Fibroblast of skin of left quadriceps (primary cell): ENCODE data around the gene NHSL2.
"Not testable (repeated sequence)": the region's sequence is repeated elsewhere in the genome, so short reads cannot be mapped to it uniquely, and the experiment has no call there.

ENCODE experiments used
- DNase-seq, 2 experiments: peaks; one replicate each; pipeline ENCODE4 v3.0.0-alpha.2; 2013; ENCODE audit warnings: low read depth in 2 of 2

The NHSL2 gene

DNA sequence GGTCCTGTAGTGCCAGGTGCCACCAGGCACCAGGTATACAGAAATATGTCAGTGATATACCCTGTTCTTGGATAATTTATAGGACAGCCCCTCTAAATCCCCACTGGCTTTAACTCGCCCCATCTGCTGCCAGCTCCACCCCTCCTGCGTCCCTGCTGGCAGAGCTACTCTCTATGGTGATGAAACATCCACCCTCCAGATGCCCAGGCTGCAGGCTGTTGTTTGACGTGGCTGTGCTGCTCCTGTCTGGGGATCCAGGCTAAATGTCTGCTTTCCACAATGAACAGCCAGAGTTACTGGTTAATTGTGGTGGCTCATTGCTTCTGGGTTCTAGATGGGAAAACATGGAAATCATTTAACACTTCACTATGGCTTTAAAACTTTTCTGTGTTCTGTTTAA is 12.9 kb downstream of the NHSL2 start:
- no peak for DNase-seq

DNA sequence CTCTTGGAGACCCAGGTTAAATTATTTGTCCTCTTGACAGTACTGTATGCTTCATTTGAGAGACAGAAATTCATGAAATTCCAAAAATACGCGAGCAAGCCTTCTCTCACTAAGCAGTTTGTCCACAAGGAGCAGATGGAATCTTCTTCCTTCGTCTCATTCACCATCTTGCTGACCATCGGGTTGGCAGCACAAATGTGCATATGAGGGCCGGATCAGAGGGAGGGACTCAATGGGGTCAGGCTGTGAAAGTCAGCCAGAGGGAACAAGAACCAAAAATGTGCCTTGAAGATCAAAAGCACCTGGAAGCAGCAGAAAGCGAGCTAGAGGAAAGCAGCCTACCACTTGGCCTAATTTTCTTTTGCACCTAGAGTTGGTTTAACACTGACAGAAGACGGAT is 16.4 kb downstream of the NHSL2 start:
- DNase-seq: no peak

DNA sequence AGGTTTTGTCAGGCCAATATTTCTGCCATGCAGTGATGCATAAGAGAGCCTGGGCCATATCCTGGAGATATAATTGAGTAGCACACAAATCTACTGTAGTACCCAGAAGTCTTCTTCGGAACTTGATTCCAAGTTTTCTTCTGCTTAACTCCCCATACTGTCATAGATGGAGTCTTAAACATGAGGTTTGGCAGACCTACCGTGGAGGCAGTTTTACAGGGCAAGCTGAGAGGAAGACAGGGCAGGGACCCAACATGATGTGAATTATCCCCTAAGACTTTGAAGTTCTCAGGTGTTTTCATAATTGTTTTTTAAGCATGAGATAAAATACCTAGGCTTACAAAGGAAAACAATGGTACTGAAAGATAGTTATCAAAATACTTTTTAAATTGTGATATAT is 18.2 kb downstream of the NHSL2 start:
- DNase-seq: no peak

DNA sequence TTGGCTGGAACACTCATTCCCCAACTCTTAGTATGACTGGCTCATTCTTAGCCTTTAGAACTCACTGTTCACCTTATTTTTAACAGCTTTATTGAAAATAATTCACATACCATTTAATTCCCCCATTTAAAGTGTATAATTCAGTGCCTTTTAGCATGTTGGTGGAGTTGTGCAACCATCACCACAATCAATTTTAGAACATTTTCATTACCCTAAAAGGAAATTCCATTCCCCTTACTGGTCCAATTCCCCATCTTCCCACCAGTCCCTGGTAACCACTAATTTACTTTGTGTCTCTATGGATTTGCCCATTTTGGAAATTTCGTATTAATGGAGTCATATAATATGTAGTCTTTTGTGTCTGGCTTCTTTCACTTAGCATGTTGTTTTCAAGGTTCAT is 19.7 kb downstream of the NHSL2 start:
- DNase-seq: peak; percentile 49 to 57

DNA sequence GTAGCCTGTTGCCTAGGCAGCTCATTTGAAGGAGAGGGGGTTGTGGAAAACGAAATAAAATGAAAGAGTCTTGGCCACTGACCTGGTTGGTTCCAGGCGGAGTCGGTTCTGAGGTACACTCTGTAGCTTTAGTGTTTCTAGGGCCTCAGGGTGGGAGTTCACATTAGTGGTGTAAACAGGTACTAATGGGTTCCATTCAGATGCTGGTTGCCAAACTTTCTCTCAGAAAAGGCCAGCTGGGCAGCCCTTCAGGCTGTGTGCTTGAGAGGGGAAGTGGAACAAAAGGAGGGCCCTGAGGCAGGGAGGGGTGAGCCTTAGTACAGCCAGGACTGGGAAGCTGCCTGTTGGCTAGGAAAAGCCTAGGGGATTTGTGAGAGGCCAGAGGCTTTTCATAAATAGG is 24.8 kb downstream of the NHSL2 start:
- DNase-seq: no peak

DNA sequence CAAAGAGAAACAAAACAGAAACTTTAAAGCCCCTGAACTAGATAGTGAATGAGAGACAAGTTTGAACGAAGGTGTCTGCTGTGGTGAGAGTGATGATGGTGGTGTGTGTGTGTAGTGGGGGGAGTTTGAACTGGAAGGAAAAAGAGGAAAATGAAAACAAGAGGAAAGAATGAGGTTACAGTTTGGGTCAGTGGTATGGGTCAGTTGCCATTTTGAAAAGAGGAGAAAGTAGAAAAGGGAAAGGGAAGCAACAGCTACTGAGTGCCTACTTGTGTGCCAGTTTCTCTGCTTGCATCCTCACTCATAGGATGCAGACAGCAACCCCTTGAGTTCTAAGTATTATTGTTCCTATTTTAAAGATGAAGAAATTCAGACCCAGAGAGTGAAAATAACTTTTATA is 26.0 kb downstream of the NHSL2 start:
- no peak for DNase-seq

DNA sequence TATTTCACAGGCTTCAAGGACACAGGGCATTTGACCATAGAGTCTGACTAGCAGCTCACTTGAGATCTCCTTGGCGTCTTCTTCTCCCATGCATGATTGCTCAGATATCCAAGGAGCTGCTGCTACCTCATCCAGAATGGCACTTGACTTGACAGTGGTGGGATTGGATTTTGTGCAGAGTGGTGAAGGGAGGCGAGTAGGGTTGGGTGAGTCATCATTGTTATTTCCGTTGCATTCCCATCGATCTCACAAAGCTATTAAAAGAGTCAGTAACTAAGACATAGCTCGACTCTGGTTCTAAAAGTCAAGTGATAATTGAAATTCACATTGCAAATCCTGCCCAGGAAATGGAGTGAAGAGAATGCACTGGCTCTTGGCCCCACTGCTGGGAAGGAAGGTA is 27.7 kb downstream of the NHSL2 start:
- no peak for DNase-seq

DNA sequence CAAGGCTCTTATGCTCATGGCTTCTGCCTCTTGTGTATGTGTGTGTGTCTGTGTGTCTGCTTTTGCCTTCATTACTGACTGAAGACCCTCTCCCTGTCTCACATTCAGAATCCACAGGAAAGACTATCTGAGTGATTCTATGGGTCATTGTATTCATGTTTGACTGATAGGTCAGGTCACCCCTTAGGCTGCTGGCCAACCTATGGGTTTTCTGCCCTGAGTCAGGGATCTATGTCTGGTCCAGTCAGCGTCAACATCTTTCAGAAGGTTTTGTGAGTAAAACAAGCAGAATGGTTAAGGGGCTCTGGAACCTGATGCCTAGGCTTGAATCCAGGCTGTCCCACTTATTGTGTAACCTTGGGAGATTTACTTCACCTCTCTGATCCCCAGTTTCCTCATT is 30.5 kb downstream of the NHSL2 start:
- DNase-seq: no peak

DNA sequence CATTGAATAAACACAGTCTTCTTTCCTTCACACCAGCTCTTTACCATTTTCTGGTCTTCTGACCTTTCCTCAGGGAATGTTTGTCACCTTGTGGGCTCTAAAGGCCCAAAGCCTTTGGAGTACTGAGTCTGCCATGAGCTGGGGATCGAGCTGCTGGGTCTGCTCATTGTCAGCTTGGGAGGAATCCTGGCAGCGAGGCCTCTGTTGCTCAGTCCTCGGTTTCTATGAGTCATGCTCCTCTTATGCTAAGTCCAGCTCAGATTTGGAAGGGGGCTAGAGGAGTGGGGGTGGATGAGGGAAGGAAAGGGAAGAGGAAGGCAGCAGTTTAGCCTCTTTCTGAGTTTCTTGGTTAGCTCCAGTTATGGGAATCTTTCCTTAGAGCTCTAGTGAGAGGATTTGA is 31.1 kb downstream of the NHSL2 start:
- DNase-seq: peak; percentile 61 to 62

DNA sequence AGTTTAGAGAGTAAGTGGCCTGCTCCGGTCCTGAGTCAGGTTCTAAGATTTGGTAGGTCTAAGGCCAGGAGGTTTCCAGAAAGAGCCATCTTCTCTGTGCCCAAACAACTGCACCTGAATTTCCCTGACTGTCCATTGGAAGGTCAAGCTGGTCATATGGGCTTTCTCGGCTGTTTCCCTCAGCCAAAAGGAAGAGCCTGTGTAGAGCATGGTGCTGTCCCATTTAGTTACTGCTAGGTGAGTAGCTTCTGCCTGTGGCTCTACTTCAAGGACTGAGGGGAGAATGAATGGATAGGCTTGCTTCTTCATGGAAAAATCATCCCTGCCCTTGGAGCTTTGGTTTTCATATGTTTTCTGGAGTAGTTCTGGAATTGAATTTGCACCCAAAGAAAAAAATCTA is 33.7 kb downstream of the NHSL2 start:
- no peak for DNase-seq

DNA sequence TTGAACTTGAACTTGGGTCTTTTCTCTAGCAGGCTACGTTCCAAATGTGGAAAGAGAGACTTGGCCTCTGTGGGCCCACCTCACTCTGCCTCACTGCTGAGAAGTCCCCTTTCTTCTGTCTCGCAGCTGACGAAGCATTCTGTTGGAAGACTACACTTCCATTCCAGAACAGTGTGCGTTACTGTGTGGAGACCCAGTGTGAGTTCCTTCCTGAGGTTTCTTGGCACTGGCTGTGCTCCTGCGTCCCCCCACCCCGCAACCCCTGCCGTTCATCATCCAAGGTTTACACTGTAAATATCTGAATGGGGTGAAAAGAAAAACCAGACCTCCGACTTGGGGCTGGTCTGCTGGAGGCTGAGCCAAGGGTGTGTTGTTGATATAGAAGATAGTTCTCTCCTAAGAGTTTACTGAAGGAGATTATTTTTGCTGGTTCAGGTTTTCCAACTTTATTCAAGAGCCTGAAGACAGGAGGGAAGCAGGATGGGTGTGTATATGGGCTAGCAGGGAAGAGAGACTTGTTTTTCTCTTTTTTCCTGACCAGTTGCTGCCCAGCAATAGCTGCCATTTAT is 34.7 kb downstream of the NHSL2 start:
- DNase-seq: no peak

DNA sequence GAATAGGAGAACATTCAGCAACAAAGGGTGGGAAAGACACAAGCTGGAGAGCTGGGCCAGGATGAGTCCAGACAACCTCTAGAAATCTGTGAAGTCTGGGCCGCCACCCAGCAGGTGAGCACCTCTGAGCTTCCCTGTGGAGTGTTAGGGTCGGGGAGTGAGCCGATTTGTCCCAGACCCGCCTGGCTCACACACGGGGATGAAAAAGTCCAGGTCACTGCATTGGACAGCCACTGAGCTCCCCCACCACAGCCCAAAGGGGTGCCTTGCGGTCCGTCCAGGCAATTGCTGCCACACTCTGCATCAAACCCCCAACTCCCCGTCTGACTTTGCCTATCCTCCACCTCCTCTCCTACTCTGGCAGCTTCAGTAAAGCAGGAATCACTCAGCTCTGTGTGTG is 38.7 kb downstream of the NHSL2 start:
- DNase-seq: no peak

DNA sequence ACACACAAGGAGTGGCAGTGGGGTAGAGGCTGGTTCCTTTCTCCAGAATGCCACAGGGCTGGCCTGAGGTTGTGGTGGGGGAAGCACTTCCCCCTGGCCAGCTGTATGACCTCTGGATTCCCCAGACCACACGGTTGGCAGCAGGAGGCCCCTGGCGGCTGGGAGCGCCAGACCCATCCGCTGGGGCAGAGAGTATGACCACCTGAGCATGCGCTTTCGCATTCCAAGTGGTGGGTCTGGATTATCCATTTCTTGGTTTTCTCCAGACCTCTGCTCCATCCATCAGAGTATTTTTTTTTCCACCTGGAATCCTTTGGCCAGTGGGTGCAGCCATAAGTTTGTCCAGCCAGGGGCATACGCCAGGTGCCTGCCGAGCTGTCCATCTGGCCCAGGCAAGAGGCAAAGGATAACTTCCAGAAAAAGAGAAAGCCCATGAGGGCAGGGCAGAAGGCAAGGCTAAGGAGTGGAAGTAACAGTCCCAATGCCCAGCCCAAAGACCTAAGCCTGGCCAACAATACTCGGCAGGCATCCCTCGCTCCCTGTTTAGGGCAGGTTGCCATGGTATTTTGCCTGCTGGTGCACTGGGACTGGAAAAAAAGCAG is 39.3 kb downstream of the NHSL2 start:
- DNase-seq: no peak

DNA sequence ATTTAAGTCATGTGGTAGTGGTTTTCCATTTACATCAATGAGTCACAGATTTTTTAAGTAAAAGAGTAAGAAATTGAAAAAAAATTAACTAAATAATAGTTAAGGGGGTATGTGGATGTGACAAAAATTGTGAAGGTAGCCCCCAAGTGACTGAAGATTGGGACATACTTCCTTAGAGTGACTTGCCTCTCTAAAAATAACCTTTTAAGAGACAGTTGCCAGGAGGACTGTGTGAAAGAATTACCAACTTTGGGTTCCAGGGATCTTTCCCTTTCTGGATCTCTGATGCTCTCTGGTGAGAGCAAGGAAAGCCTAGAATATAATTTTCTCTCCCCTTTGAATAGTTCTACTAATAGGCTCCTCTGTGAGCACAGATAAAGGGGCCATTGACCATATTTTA is 42.7 kb downstream of the NHSL2 start:
- DNase-seq: no peak

DNA sequence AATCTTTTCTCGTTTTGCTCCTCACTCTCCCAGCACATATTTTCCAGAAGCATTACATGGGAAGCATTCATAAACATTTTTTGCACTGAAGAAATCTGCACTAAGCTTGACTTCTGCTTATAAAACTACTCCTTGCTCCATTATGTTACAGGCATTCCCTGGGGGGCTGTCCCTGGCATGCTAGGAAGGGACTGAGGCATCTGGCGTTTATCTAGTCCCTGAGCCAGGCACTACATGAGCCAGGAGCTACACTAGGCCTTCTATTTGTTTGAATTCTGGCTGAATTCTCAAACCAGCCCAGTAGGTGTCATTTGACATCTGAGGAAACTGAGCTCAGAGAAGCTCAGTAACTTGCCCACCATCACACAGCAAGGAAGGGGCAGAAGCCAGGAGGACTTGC is 43.3 kb downstream of the NHSL2 start:
- DNase-seq: no peak

DNA sequence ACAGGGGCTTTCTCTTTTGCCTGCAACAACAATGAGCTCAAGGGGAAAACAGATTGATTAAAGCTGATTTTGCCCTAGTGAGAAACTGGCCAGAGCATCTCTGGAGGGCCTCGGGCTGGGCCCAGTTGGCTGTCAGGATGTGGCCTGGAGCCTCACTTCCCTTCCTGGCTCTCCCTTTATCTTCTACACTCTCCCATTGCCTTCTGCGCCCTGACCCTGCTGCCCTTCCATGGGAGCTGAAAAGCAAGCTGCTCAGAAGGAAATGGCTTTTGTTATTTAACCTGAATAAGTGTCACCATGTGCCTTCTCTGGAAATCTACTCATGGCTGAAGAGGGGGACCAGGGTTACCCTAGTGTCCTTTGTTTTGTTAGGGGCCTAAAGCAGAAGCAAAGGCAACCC is 43.8 kb downstream of the NHSL2 start:
- DNase-seq: no peak

DNA sequence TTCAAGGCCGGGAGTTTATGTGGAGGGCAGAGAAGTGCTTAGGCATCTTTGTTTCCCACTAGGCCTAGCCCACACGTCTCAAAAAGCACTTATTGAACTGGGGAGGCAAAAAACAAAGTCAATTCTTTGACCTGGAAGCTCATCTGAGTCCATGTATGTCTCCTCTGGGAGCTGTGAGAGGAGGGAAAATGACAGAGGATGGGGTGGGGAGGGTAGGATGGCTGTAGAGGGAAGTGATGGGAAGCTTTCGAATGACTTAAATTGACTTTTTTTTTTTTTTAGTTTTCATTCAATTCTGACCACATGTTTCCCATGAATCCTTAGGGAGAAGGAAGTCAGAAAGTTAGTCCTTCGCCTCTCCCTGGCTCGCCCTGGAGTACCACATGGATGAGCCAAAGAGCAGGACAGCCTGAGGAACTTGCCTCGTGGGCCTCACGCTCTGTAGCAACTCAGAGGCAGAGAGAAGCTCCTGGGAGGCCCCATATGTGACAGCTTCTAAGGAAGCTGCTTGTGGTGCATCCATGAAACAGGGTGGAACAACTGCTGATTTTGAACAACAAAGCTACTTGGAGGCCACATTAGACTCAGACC is 45.0 kb downstream of the NHSL2 start:
- DNase-seq: no peak

DNA sequence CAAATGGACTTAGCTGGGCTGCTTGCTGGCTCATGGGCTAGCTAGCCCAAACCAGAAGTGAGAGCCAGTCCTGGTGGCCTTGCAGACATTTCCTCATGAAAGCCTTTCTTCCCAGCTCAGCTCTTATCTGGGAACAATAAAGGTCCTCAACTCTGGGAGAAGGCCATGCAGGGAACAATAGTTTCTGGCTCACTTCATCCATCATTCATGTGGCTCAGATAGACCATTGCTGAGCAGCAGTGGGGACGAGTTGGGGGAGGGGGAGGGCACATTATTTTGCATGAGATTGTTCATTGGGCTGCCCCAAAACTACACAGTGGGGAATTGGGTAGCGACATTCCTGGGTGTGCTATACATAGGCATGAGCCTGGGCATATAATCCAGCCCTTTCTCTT is 47.6 kb downstream of the NHSL2 start:
- no peak for DNase-seq

DNA sequence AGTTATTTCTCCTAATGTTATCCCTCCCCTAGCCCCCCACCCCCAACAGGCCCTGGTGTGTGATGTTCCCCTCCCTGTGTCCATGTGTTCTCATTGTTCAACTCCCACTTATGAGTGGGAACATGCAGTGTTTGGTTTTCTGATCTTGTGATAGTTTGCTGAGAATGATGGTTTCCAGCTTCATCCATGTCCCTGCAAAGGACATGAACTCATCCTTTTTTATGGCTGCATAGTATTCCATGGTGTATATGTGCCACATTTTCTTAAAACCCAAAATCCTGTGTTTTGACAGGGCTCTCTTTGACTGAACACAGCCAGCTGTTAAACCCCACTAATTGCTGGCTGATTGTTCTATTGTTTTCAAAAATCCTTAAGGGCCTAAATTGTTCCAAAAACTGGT is 53.5 kb downstream of the NHSL2 start:
- DNase-seq: not testable (repeated sequence)

DNA sequence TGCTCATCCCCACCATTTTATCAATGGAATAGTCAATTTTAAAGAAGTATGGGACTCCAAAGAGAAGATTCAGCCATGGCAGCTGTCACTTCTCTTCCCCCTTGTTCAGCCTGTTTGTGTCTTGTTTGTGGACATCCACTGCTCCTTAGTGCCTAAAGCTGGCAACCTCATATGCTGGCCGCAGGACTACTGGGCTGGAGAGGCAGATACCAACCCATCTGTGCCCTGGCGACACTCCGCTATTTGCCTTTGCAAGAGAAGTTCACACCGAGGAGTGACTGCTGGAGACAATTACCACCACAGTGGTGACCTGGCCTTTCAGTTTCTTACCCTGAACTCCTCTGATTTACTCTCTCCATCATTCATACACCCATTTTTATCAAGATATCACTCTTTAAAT is 64.3 kb downstream of the NHSL2 start:
- no peak for DNase-seq

DNA sequence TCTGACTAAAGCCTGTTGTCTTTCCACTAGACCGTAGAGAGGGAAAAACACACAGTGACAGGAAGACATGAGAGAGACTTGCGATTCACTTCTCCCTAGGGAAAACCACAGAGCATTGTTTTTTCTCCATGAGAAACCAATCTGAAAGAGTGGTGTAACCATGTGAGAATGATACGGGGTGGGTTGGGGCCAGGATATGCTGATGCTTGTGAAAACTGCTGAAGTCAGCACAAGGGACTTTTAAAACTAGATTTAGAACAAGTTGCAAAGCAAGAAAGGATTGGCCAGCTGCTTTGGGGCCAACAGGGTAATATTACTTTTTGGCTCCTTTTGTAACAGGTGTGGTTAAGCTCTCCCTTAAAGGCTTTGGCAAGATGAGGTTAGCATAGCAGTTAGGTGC is 66.1 kb downstream of the NHSL2 start:
- no peak for DNase-seq

DNA sequence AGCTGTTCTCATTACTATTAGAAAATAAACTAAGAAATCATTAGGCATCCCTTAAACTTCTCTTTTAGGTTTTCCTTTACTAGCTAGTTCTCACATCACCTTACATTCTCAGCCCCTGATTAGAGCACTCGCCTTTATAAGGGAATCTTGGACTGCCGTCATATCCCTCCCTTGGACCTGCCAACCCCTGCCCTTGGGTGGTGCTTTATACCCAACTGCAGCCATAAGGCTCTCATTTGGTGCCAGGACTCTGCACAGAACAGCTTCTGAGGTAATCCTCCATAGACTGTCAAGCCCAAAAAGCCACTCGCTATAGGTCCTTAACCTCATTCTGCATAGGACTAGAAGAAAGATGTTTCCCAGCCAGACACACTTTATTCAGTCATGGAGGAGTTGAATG is 67.5 kb downstream of the NHSL2 start:
- DNase-seq: no peak

DNA sequence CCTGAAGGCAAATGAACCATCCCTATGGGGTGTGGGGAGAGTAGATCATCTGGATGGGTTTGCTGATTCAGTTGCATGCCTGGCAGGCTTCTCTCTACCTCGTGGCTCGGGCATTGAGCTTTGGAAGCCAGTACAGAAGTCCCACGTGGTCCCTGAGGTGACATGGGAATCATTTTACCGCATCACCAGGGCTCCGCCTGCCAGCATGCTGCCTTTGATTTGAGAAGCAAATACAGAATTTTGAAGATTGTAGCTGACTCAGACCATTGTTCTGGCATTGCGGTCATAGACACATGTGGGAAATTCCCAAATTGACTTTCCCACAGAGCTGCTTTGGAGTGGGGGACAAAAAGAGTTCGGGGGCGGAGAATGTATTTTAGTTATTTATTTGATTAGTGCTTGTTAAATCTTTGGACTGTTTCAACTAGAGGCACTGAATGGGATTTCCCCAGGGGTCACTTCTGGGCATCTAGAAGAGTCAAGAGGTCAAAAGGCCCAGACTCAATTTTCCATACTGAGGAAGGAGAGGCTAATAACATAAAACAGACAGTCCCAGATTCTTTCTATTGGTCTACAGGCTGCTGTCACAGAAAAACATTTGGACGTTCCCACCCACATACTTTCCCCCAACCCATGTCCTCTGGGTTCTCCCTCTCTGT is 79.3 kb downstream of the NHSL2 start:
- no peak for DNase-seq
